SIG-M5 treated with dmso at 0.1 percent for 504 hours (cell line): ENCODE measurements around the gene TOMM40L.

ENCODE experiments used
- DNase-seq: peaks from one replicate; lab custom pipeline; 2025; ENCODE audit not compliant: unreplicated experiment; lab: John Stamatoyannopoulos, UW

Gene TOMM40L

GRCh38 chr1:161225534-161226319 is at the start of gene TOMM40L:
Gene TOMM40L, plus strand, starts transcription at chr1:161226060. Its CDS starts 430 bp downstream, at chr1:161226490.
- DNase-seq, result peak; percentile 100

DNA sequence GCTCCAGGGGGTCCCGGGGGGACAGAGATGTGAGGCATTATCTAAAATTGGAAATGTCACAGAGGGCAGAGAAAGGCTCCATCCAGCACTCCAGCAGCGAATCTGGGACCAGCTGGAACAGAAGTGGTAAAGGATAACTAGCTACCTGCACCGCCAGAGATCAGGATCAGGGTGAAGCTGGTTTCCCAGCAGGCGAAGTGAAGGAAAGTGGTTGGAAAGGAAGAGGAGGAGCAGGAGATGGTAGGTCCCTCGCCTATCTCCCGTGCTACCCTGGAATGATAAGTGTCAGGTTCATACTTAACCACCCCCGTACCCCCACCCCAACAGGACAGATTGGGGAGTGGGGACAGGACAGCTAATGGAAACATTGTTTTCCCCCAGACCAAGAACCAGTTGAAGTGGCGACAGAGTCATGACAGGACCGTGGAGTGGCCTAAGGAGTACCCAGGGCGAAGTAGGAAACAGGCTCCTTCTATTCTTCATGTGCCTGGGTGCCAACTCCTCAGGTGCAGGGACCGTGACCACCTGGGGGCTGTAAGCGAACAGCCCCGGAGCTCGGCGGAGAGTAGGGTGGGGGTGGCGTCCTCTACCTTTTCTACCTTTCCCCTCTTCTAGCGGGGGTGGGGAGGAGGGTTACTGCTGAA is 49.3 kb upstream of the TOMM40L start:
- no peak for DNase-seq

- DNase-seq, result peak; percentile 77
Measured at GRCh38 chr1:161177112-161177935, 48.5 kb upstream of the TOMM40L start, which contains the start of gene B4GALT3. Gene B4GALT3, minus strand, starts transcription at chr1:161177507. Its CDS starts 1,447 bp downstream, at chr1:161176060.

DNA sequence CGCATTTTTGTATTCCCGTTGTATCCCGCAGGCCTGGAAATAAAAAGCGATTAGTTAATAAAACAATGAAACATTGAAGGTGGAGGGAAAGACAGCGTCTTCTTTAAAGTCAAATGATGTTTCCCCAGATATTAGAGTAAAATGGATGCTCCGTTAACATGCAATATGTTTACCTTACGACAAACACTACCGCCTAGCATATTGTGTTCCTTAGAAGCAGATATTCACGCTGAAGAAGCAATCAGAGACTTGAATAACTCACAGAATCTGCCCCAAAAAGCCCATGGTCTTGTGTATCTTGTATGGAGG is 48.0 kb upstream of the TOMM40L start:
- no peak for DNase-seq

GRCh38 chr1:161179698-161180097 is 46.2 kb upstream of the TOMM40L start:
- no peak for DNase-seq

DNA sequence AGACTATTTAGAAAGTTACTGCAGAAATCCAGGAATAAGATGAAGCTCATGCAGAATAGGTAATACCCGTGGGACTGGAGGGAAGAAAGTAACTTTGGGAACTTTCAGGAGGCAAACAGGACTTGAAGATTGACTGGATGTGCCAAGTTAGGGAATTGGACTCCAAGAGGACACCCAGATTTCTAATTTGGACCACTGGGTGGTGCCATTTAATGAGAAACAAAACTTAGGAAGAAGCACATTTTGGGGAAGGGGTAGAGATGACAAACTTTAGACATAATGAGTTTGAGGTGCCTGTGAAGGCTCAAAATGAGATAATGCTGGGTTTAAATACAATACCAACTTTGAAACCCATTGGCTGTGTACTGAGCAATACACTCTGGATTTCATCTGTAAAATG is 45.2 kb upstream of the TOMM40L start:
- peak; percentile 44 for DNase-seq

GRCh38 chr1:161182214-161182613 is 43.6 kb upstream of the TOMM40L start:
- DNase-seq, result peak; percentile 87

- peak; percentile 99 for DNase-seq
Measured at GRCh38 chr1:161185282-161185682, 40.6 kb upstream of the TOMM40L start.

GRCh38 chr1:161185732-161186311 is 40.0 kb upstream of the TOMM40L start:
- peak; percentile 100 for DNase-seq

DNA sequence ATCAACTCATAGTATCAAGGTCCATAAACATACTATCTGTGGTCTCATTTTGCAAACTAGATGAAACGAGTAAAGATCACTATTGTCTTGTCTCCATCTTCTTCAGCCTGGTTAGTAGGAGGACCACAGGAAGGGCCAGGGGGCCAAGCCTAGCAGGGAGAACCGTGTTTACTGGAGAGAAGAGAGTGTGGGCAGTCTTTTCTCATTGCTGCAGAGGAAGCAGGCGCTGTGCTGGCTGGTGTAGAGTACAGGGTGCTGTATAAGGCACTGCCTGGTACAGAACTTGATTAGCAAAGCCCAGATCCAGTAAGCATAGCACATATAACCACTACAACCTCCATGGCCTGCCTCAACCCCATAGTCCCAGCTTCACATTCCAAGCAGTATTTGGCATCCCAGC is 38.5 kb upstream of the TOMM40L start:
- DNase-seq, result no peak

DNA sequence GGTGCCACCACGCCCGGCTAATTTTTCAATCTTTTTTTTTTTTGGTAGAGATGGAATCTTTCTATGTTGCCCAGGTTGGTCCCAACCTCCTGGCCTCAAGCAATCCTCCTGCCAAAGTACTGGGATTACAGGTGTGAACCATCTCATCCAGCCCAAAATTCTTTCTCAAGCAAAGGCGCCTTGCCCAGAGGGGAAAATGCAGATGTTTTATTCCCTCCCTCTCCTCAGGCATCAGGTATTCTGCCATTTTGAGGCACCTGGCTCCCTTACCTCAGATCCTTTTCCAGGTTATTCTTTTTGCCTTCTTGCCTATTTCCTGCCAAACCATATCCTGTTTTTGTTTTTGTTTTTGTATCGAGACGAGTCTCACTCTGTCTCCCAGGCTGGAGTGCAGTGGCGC is 37.5 kb upstream of the TOMM40L start:
- no peak for DNase-seq

- no peak for DNase-seq
Measured at GRCh38 chr1:161189036-161189435, 36.8 kb upstream of the TOMM40L start.

- DNase-seq, result no peak
Measured at GRCh38 chr1:161190962-161191521, 34.8 kb upstream of the TOMM40L start.

GRCh38 chr1:161191971-161192370 is 33.9 kb upstream of the TOMM40L start:
- no peak for DNase-seq

DNA sequence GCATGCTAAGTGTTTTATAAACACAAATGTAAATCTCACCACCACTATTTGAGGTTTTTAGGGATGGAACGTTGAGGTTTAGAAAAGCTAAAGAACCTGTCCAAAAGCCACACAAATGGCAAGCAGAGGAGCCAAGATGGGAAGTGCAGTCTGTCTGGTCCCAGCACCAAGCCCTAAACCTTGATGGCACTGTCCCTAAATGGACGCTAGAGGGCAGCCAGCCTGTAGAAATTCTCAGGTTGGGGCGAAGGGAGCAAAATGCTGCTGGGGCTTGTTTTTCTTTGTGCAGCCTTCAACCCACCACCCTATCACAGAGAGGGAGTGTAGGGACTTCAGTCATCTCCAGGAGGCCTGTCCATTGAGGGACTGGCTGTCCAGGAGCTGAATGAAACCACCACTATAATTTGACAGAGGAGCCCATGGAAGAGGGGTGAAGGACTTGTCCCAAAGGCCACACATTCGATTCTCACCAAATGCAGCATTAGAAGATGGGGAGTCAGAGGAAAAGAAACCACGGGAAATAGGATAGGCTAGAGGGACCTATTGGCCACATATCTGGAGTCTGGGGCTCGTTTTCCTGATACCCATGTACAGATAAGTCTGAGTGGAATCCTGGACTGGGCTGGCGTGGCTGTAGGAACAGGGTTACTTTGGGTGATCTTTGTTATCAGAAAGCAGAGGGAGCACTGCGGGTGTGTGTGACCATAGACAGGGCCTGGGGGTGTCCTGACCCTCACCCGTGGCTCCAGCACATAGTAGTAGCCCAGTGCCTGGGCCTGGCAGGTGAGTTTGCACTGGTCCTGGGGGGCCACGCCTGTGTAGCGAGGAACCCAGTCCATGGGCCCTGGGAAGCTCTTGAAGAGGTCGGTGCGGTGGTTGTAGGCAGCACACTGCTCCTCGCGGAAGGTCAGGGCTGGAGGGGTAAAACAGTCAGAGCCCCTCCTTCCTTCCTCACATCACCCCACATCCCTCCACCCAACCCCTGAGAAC is 33.1 kb upstream of the TOMM40L start:
- DNase-seq, result peak; percentile 92

DNA sequence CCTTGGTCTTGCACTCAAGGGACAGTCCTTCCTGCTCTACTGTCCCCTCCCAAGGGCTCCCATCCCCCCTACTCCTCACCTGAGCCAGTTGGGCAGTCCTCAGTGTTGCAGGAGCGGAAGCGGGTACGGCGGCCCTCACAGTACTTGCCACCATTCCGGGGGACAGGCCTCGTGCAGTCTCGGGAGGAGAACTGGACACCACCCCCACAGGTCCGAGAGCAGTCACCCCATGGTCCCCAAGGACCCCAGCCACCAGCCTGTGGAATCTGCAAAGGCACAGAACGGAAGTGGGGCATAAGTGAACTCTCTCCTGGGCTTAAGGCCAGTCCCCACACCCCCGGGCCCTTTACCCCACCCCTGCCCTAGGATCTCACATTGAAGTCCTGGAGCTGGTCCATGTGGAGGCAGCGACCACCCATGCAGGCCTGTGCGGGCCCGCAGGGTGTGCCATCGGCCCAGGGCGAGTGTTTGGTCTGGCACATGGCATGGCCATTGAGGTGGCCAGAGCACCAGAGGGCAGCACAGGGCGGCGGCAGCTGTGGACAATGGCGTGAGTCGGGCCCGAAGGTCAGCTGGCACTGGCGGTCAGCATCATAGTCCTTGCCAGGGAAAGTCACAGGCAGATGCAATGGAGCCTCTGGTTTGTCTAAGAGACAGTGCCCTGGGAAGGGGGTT is 32.2 kb upstream of the TOMM40L start:
- no peak for DNase-seq

DNA sequence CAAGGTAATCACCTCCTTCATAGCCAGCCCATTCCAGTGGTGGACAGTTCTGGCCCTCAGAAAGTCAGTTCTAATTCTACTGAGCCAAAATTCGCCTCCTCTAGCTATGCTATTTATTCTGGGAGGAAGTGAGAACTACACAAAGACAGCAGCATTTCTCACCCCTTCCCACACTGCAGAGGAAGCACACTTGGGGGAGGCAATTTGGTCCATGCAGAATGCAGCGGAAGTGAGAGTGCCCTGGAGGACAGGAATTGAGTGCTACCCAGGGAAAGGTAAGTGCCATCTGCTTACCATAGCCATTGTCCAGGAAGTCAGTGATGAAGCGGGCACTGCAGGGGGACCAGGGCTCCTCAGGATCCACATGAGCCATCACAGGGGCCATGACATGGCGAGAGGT is 30.7 kb upstream of the TOMM40L start:
- peak; percentile 86 for DNase-seq

GRCh38 chr1:161196111-161196510 is 29.7 kb upstream of the TOMM40L start:
- DNase-seq, result no peak
